Mesendoderm (in vitro differentiated cells): Measurements from ENCODE around the gene PPP1R26. TPM values are rescaled to one million over a fixed set of nuclear protein-coding genes. Genes with fewer than 3 reads are reported as not detected.
A peak's percentile ranks its signal among the peaks of the same experiment; 100 is the strongest.
"Not testable (repeated sequence)": the region's sequence is repeated elsewhere in the genome, so short reads cannot be mapped to it uniquely, and the experiment has no call there.

Source experiments
- DNase-seq: peaks from one replicate; pipeline ENCODE4 v3.0.0; 2013
- H2AK5ac ChIP-seq: 2 replicates; pipeline ENCODE4 v1.6.1; 2013; ENCODE audit warnings: low read length, inconsistent platforms
- H2BK120ac ChIP-seq: 2 replicates; pipeline ENCODE4 v1.6.1; 2013; ENCODE audit warnings: low read depth, mild to moderate bottlenecking, low read length, moderate library complexity, mixed read lengths
- H2BK15ac ChIP-seq: replicated peaks from 2 replicates; pipeline ENCODE4 v1.6.1; 2013; ENCODE audit warnings: low read depth, mild to moderate bottlenecking, moderate library complexity
- H2BK5ac ChIP-seq: 2 replicates; pipeline ENCODE4 v1.6.1; 2013; ENCODE audit warnings: low read length, inconsistent platforms
- H3K18ac ChIP-seq: 2 replicates; pipeline ENCODE4 v1.6.1; 2013; ENCODE audit warnings: mild to moderate bottlenecking, low read length, mixed read lengths
- H3K23ac ChIP-seq: one replicate; pipeline ENCODE4 v1.6.1; 2013; ENCODE audit warnings: low read length
- H3K27ac ChIP-seq: 2 replicates; pipeline ENCODE4 v1.5.1; 2013; ENCODE audit warnings: low read depth, mild to moderate bottlenecking, inconsistent platforms, low read length, moderate library complexity
- H3K27me3 ChIP-seq: 2 replicates; pipeline ENCODE4 v1.6.1; 2013; ENCODE audit warnings: low read length, control low read depth, mild to moderate bottlenecking, inconsistent platforms; ENCODE audit not compliant: insufficient read depth, poor library complexity
- H3K36me3 ChIP-seq: 2 replicates; pipeline ENCODE4 v1.6.1; 2013; ENCODE audit warnings: low read length, inconsistent platforms; ENCODE audit not compliant: control insufficient read depth, insufficient read depth
- H3K4ac ChIP-seq: one replicate; pipeline ENCODE4 v1.6.1; 2013; ENCODE audit warnings: low read depth, mild to moderate bottlenecking, low read length, moderate library complexity
- H3K4me1 ChIP-seq: 2 replicates; pipeline ENCODE4 v1.6.1; 2013; ENCODE audit warnings: low read depth, low read length, inconsistent platforms; ENCODE audit not compliant: control insufficient read depth
- H3K4me2 ChIP-seq: 2 replicates; pipeline ENCODE4 v1.6.1; 2013; ENCODE audit warnings: low read length
- H3K4me3 ChIP-seq: 2 replicates; pipeline ENCODE4 v1.5.1; 2013; ENCODE audit warnings: mild to moderate bottlenecking, low read length
- H3K56ac ChIP-seq: one replicate; pipeline ENCODE4 v1.6.1; 2013; ENCODE audit warnings: low read length
- H3K79me1 ChIP-seq: 2 replicates; pipeline ENCODE4 v1.6.1; 2013; ENCODE audit warnings: low read length, inconsistent platforms
- H3K79me2 ChIP-seq: 2 replicates; pipeline ENCODE4 v1.6.1; 2013; ENCODE audit warnings: mild to moderate bottlenecking, low read length; ENCODE audit not compliant: control insufficient read depth, insufficient read depth
- H3K9ac ChIP-seq: 2 replicates; pipeline ENCODE4 v1.6.1; 2013; ENCODE audit warnings: low read length, inconsistent platforms
- H4K5ac ChIP-seq: one replicate; pipeline ENCODE4 v1.6.1; 2013; ENCODE audit warnings: low read length
- H4K8ac ChIP-seq: one replicate; pipeline ENCODE4 v1.6.1; 2013; ENCODE audit warnings: low read depth, mild to moderate bottlenecking, control low read depth, low read length, moderate library complexity
- WGBS: extraction: QIAGEN DNeasy Blood & Tissue Kit; methylation state at CpG from one replicate; pipeline ENCODE4 v1.1.7; 2013; ENCODE audit warnings: low lambda C conversion rate, missing lambda C conversion rate; ENCODE audit not compliant: insufficient coverage; ENCODE audit errors: extremely low coverage; 5-methylcytosine and 5-hydroxymethylcytosine counted together
- polyA plus RNA-seq, 2 experiments: library from polyadenylated mRNA; stranded (reverse); fragments of 200-250 nt; gene quantifications; one replicate each; pipeline ENCODE4 v1.2.3, GENCODE V29; 2013

The PPP1R26 gene, protein sequence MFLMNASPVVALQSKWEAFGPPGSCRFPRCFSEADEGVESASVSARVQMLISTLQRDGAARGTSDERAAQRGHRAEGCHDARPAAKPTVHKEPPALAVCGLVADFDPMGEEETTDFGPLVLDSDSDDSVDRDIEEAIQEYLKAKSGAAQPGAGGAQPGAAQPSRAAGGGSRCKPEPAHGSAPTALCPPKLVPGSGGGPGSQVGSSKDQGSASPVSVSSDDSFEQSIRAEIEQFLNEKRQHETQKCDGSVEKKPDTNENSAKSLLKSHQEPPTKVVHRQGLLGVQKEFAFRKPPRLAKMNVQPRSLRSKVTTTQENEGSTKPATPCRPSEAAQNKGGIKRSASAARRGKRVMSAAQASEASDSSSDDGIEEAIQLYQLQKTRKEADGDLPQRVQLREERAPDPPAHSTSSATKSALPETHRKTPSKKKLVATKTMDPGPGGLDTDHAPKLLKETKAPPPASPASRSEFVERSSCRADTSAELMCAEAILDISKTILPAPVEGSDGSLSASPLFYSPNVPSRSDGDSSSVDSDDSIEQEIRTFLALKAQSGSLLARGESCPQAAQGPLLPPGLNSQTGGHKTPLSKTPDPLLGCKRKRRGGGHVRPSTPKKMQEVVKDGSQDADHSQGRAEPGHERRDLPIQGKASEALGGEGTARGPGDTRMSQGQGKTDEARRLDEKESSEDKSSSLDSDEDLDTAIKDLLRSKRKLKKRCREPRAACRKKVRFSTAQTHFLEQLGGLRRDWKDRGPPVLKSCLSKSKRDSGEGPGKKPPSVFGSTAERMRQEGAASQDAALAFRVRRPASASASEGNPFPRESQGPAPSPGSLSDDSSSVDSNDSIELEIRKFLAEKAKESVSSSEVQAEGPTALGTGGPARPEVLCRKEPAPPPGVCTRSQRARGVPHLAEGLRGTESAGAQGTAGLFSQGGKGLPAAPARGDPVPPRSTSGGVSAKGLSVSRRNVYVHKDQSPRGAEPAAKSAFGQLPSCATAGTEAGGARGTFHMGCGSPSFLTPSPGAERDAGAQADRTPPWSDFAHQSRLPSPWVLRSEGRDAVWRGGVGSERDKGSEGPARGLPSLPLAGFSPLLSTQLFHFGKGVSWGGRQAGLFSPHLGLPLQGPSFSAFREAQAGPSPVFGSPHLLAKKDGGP (N-terminal part only)
- 8.3 TPM for polyA plus RNA-seq (2013, experiment 1 of 2)
- 8.7 TPM for polyA plus RNA-seq (2013, experiment 2 of 2)

DNA sequence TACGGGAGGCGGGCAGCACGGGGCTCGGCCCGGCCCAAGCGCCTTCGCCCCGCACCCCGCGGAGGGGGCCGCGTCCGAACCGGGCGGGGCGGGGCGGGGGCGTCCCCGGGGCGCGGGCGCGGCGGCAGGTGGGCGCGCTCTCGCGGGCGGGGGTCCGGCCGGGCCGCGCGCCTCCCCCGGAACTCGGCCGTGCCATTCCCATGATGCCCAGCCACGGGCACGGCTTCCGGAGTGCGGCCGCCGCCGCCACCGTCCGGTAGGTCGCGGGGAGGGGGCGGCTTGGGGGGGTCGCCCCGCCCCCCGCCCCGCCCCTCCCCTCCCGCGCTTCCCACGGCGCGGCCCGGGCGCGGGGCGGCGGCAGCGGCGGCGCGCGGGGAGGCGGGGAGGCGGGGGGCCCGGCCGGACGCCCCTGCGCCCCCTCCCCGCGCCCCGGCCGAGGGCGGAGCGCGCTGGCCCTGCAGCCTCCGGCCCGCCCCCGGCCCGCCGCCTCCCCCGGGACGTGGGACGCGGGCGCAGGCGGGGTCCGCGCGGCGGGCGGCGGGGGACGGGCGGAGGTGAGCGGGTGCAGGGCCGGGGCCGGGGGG, at the start of gene PPP1R26:
TSS of gene PPP1R26 (plus strand) at position 314 of the 584 bp plus-strand sequence. CDS start 4,729 bp downstream, outside the sequence.
- peaks cover 5% of the 10 kb centered on the region for H3K36me3 ChIP-seq
- H3K56ac ChIP-seq: peak within 1 kb of the TSS; percentile 94
- H3K27ac ChIP-seq: peak within 1 kb of the TSS; percentile 27
- peaks cover 3% of the 10 kb centered on the region for H3K79me2 ChIP-seq
- H3K4me3 ChIP-seq: peak within 1 kb of the TSS; percentile 81
- H2BK5ac ChIP-seq: no peak within 1 kb of the TSS
- no peak for DNase-seq
- H3K79me1 ChIP-seq: peaks cover 3% of the 10 kb centered on the region
- H3K27me3 ChIP-seq: no peaks in the 10 kb centered on the region
- H3K4me1 ChIP-seq: no peaks in the 10 kb centered on the region
- H2BK120ac ChIP-seq: peak within 1 kb of the TSS; percentile 29
- no CpG with 5 or more reads among the region's 103 CpGs for WGBS
- peak within 1 kb of the TSS; percentile 87 for H4K8ac ChIP-seq
- peak within 1 kb of the TSS; percentile 89 for H3K23ac ChIP-seq
- H3K4ac ChIP-seq: peak within 1 kb of the TSS; percentile 77
- peak within 1 kb of the TSS; percentile 80 for H3K4me2 ChIP-seq
- peak within 1 kb of the TSS; percentile 94 for H3K18ac ChIP-seq
- H3K9ac ChIP-seq: peak within 1 kb of the TSS; percentile 95
- H2BK15ac ChIP-seq: no peak within 1 kb of the TSS
- H4K5ac ChIP-seq: no peak within 1 kb of the TSS
- no peak within 1 kb of the TSS for H2AK5ac ChIP-seq

DNA sequence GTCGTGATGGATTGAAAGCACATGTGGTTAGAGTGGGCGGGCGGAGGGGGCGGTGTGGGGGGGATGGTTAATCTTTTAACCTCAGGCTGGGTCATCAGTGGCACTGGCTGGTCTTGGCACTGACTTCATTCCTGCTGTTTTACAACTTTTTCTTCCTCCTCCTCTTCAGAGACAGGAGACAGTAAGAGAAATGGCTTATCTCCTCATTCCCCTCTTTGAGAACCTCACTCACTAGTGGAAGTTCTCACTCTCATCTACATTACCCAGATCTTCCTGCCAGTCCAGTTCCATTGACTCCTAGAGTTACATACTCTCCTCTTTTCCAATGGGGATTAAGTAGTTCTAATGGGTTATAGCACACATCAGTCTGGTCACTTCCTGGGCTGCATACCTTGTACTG, 42.3 kb upstream of the PPP1R26 start:
- no peak overlapping the region for H3K4me2 ChIP-seq
- WGBS: no CpG with 5 or more reads among the region's 4 CpGs
- no peak overlapping the region for H3K18ac ChIP-seq
- no peaks in the 10 kb centered on the region for H3K79me2 ChIP-seq
- no peaks in the 10 kb centered on the region for H3K36me3 ChIP-seq
- no peak overlapping the region for H3K56ac ChIP-seq
- H3K79me1 ChIP-seq: no peaks in the 10 kb centered on the region
- no peak overlapping the region for H3K4ac ChIP-seq
- no peak overlapping the region for H3K9ac ChIP-seq
- H3K4me3 ChIP-seq: no peak overlapping the region
- H2BK120ac ChIP-seq: no peak overlapping the region
- H3K23ac ChIP-seq: no peak overlapping the region
- no peaks in the 10 kb centered on the region for H3K4me1 ChIP-seq
- H4K8ac ChIP-seq: no peak overlapping the region
- no peaks in the 10 kb centered on the region for H3K27me3 ChIP-seq
- H2BK5ac ChIP-seq: no peak overlapping the region
- DNase-seq: no peak
- H4K5ac ChIP-seq: no peak overlapping the region
- H2BK15ac ChIP-seq: no peak overlapping the region
- H2AK5ac ChIP-seq: no peak overlapping the region
- H3K27ac ChIP-seq: no peak overlapping the region

DNA sequence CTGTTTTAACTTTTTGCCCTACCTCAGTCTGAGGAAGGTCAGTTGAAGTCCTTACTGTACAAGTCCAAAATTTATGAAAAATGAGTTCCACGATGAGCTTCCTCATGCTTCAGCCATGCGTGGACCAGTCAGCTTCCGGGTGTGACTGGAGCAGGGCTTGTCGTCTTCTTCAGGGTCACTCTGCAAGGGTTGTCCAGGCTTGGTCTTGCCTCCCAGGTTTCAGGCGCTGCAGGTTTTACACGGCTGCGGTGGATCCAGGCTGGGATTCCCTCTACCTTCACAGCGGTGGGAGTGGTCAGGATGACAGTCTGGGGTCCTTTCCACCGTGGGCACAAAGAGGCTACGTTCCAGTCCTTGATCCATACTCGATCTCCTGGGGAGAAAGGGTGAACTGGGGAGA, 41.9 kb upstream of the PPP1R26 start:
- not testable (repeated sequence) for H4K5ac ChIP-seq, H3K23ac ChIP-seq, H3K4me3 ChIP-seq, H3K4me2 ChIP-seq, DNase-seq, H3K4ac ChIP-seq, H3K4me1 ChIP-seq, H2BK15ac ChIP-seq, H3K79me2 ChIP-seq, H3K56ac ChIP-seq, H3K18ac ChIP-seq, H2BK5ac ChIP-seq, H4K8ac ChIP-seq, H3K79me1 ChIP-seq, H3K27ac ChIP-seq, H3K36me3 ChIP-seq, H2BK120ac ChIP-seq, H3K9ac ChIP-seq, H3K27me3 ChIP-seq, H2AK5ac ChIP-seq
- WGBS: no CpG with 5 or more reads among the region's 11 CpGs

DNA sequence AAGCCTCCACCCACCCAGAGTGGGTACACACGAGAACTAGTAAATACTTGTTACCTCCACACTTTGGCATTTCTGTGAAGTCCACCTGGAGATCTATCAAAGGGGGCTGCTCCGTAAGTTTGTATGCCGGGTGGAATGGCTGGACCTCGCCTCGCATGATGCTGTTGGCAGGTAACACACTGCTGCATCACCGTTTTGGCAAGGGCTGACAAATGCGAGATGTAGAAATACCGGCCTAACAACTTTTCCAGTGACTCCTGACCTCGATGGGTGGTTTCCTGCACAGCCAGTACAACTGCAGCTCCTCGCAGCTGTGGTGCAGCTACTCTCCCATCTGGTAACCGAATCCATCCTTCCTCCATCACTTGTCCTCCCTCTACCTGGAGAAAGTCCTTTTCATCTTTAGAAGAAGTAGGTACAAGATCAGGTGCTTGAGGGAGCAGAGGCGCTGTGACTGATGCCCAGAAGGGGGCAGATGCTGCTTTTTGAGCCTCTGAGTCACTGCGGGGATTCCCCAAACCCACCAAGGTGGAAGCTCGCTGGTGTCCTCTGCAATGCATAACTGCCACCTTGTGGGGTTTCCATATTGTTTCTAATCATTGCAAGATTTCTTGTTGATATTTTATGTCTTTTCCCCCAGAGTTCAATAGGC, 40.9 kb upstream of the PPP1R26 start:
- not testable (repeated sequence) for H3K9ac ChIP-seq, H3K4me1 ChIP-seq, H2AK5ac ChIP-seq, H3K4me3 ChIP-seq, H2BK5ac ChIP-seq, H3K4me2 ChIP-seq, H2BK120ac ChIP-seq, H3K27ac ChIP-seq, H3K27me3 ChIP-seq, H3K23ac ChIP-seq, H3K18ac ChIP-seq, H3K4ac ChIP-seq, H4K8ac ChIP-seq, H3K79me1 ChIP-seq, H3K79me2 ChIP-seq, H3K36me3 ChIP-seq, H4K5ac ChIP-seq, H2BK15ac ChIP-seq, H3K56ac ChIP-seq
- peak; percentile 30 for DNase-seq
- no CpG with 5 or more reads among the region's 14 CpGs for WGBS

DNA sequence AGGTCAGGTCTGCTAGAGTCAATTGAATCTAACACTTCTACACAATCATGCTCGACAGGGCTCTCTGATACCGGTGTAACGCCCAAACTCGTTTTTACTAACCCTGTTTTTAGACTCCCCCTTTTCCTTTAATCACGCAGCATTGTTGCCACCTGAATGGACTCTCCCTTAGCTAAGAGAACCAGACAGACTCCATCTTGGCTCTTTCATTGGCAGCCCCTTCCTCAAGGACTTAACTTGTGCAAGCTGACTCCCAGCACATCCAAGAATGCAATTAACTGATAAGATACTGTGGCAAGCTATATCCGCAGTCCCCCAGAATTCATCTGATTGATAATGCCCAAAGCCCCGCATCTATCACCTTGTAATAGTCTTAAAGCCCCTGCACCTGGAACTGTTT, 40.1 kb upstream of the PPP1R26 start:
- not testable (repeated sequence) for H3K79me1 ChIP-seq, H3K23ac ChIP-seq, H2BK120ac ChIP-seq, H3K27me3 ChIP-seq, H4K8ac ChIP-seq, H3K79me2 ChIP-seq, H3K56ac ChIP-seq, H2BK5ac ChIP-seq, H2BK15ac ChIP-seq, H3K4ac ChIP-seq, H3K18ac ChIP-seq, H4K5ac ChIP-seq, H3K4me1 ChIP-seq, DNase-seq, H2AK5ac ChIP-seq, H3K4me3 ChIP-seq, H3K36me3 ChIP-seq, H3K4me2 ChIP-seq, H3K9ac ChIP-seq, H3K27ac ChIP-seq
- no CpG with 5 or more reads among the region's 7 CpGs for WGBS
